Endometrial microvascular endothelial cells (primary cell): Measurements from ENCODE around the gene SKAP1. TPM values are rescaled to one million over a fixed set of nuclear protein-coding genes. Genes with fewer than 3 reads are reported as not detected.
"Not testable (repeated sequence)": the region's sequence is repeated elsewhere in the genome, so short reads cannot be mapped to it uniquely, and the experiment has no call there.

Source experiments
- in situ Hi-C: cut with HindIII; loops from 2 replicates; pipeline ENCODE4 v1.10.0; 2017; ENCODE audit warnings: low sequenced_read_pairs, low pct_unique_long_range_greater_than_20kb; ENCODE audit errors: inconsistent ontology term
- total RNA-seq: library from RNA; depleted of rRNA; stranded (reverse); fragments of >200 nt; gene quantifications from one replicate; pipeline ENCODE4 v1.2.3, GENCODE V29; 2015; ENCODE audit errors: inconsistent ontology term

The SKAP1 gene
- total RNA-seq, 1 donor from 2014 or later, result not detected

DNA sequence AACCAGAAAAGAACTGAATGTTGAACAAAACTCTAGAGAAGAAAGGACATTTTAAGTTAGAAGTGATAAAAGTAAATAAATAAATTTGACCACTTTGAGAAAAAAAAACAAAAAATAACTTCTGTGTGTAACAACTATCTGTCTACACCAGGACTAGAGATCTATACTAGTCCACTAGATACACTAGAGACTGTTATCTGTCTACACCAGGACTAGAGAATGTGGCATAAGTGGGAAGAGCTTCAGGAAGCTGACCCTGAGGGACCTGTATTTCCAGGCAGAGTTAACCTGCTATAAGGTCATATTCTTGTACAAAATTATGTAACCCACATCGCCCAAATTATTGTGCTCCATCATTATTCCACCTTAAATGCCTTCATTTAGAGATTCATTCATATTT lies 160.8 kb downstream of the SKAP1 start:
- in situ Hi-C loops, result no loop called here

- in situ Hi-C loops, result no loop called here
Observed at GRCh38 chr17:48263731-48264035, 166.3 kb downstream of the SKAP1 start.

GRCh38 chr17:48262982-48263730 lies 166.9 kb downstream of the SKAP1 start:
- in situ Hi-C loops, result no loop called here

- in situ Hi-C loops, result no loop called here
Observed at GRCh38 chr17:48261297-48261880, 168.6 kb downstream of the SKAP1 start.

- in situ Hi-C loops, result no loop called here
Observed at GRCh38 chr17:48259694-48260291, 170.2 kb downstream of the SKAP1 start.

DNA sequence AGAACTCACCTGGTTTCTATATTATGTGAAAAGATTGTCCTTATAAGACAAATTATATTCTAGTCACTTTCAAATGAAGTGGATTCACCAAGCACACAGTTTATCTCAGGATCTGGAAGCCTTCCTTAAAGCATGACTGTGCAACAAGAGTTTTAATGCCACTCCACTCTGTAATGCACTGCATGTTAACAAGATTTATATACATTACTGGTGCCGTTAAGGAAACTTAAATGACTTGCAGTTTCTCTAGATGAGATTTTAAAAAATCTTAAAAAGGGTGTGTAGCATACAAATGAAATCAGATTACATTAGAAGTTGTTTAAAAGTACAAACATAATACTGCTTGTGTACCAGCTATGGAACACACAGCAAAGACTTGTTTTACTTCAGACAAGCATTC lies 171.7 kb downstream of the SKAP1 start:
- in situ Hi-C loops, result no loop called here

DNA sequence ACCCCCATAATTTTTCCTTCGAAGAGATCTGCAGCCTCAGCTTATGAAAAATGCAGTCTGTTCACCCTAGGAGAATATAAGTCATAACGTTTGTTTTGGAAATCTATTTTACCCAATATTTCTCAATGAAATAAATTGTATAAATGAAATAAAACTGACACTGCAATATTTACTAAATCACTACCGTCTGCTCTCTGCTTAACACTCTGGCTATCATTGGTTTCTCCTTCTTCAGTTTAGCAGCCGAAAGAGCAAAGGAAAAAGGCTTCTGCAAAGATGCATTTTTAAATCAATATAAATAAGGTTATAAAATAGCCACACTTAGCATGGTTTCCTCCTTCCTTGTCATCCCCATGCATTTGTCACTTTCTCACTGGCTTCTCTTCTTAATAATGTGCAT lies 174.3 kb downstream of the SKAP1 start:
- in situ Hi-C loops, result no loop called here

DNA sequence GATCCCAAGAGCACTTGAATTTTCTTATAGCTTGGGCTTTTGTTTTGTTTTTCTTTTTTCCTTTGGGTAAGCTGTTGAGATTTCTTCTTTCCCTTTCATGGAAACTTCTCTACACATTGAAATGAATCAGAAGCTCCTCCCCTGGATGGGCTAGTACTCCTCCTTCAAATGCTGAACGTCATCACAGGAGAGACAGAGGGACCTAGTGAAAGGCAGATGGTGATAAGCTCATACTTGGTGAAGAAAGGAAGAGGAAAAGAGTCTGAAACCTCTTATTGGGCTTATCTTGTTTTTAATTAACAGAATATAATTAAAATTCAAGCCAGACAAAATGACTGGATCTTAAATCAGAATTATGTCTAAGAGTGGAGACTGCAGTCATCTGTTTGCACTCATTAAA lies 175.1 kb downstream of the SKAP1 start:
- in situ Hi-C loops, result no loop called here

GRCh38 chr17:48253975-48254374 lies 176.0 kb downstream of the SKAP1 start:
- in situ Hi-C loops, result no loop called here

DNA sequence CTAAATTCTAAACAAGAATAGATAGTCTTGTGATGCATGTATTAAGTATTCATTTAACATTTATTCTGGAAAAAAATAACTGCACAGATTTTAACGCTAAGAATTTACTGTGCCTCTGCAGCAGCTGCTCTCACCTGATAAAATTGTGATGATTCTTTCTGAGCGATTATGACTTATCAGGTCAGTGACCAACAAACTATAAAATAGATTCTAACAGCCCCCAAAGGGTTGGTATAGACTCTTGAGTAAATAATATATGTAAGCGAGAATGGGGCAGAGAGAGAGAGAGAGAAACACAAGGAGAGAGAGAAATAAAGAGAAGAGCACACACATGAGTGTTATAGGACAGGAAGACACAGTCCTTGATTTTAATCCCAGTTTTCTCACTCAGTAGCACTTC lies 178.1 kb downstream of the SKAP1 start:
- in situ Hi-C loops, result no loop called here

GRCh38 chr17:48250949-48251348 lies 179.1 kb downstream of the SKAP1 start:
- in situ Hi-C loops, result no loop called here

GRCh38 chr17:48250059-48250458 lies 180.0 kb downstream of the SKAP1 start:
- in situ Hi-C loops, result not testable (repeated sequence)

DNA sequence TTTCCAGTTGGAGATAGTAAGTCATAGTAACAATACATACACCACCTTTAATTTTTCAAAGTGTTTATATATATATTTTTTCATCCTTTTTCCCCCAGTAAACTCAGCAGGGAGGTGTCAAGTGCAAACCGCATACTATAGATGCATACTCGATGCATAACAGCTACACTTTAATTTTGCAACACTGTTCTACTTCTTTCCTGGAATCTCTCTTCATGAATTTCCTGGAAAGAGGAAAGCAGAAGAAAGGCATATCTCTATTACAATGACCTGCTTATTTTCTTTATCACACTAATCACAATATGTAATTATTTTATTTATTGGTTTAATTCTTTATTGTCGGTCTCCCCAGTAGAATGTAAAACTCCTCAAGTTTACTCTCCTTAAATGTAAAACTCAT lies 182.4 kb downstream of the SKAP1 start:
- in situ Hi-C loops, result no loop called here

DNA sequence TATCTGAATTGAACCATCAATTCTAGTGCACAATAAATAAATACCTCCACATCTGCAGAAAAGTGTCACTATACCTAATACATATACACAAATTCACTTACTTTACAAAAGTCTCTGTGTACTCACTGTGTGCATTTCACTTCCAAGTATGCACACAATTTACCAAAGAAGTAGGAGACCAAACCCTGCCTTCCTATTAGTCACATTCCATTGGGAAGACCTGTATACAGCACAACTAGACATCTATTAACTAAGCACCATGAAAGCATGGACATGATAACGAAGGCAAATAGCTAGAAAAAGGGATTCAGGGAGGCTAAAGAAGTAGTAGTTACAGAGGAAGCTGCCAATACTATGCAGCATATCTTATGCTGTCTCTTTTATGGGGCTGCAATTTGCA lies 183.0 kb downstream of the SKAP1 start:
- in situ Hi-C loops, result no loop called here

DNA sequence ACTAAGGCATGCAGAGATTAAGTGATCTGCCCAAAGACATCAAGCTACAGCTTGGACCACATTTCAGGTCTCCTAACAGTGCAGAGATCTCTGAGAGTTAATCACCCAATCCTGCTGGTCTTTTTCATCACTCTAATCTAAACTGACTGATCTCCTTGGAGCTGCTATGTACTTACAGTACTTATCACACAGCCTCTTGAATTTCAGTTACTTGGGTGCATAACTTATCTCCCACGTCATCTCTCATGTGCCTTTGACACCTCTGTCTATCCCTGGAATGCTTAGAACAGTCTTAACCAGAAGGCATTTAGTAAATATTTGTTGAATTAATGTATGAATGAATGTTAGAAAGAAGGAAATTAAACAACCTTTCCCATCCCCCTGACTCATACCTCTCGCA lies 183.4 kb downstream of the SKAP1 start:
- in situ Hi-C loops, result no loop called here

- in situ Hi-C loops, result not testable (repeated sequence)
Observed at GRCh38 chr17:48245465-48246033, 184.5 kb downstream of the SKAP1 start.

GRCh38 chr17:48244814-48245213 lies 185.2 kb downstream of the SKAP1 start:
- in situ Hi-C loops, result no loop called here

GRCh38 chr17:48244121-48244711 lies 185.8 kb downstream of the SKAP1 start:
- in situ Hi-C loops, result no loop called here

DNA sequence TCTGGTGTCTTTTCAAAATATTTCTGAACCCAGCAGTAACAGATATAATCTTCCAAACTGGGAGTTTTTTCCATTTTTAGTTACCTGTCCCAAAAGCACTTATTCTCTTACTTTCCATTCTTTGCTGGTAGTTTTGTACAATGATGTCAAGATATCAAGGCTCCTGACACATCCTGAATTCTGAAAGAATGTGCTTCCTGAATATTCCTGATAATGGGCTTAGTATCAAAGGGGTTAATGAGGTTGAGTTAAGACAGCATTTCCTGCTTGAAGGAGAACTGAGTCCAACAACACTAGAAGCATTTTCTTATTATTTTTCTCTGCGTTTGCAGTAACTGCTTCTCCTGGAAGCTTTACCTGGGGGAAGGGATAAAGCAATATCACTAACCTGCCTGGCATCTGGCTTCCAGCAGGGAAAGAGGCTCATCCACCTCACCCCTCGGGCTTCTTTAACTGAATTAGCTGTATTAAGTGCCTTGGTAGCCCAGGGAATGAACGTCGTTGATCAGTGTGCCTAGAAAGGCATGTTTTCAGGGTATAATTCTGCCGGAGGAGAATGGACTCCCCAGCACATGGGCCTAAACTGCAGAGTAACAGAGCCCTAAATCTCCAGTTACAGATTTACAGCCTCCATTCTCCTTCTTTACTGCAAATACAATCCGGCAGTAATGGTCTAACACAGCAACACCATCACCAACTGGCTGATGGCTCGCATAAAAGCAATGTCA lies 188.1 kb downstream of the SKAP1 start:
- in situ Hi-C loops, result no loop called here
